NCI-H2171 (cell line): ENCODE measurements around the gene CGB3.

Experiments
- DNase-seq: peaks from one replicate; lab custom pipeline; 2025; lab: John Stamatoyannopoulos, UW

CGB3 gene

GRCh38 chr19:48988286-48988685, 35.8 kb downstream of the CGB3 start:
- no peak for DNase-seq

- DNase-seq, result no peak
Observed at GRCh38 chr19:48987323-48987722, 36.8 kb downstream of the CGB3 start.

- no peak for DNase-seq
Observed at GRCh38 chr19:48986211-48986610, 37.9 kb downstream of the CGB3 start.

- DNase-seq, result no peak
Observed at GRCh38 chr19:48985711-48986110, 38.4 kb downstream of the CGB3 start.

- DNase-seq, result no peak
Observed at GRCh38 chr19:48982280-48982679, 41.9 kb downstream of the CGB3 start.

GRCh38 chr19:48977061-48977460, 47.1 kb downstream of the CGB3 start:
- no peak for DNase-seq

GRCh38 chr19:48975947-48976847, 47.9 kb downstream of the CGB3 start:
- DNase-seq, result peak; percentile 26
